ENCODE measurements around the gene TMEM60. TPM values are rescaled to one million over a fixed set of nuclear protein-coding genes. Genes with fewer than 3 reads are reported as not detected.

The TMEM60 gene
- total RNA-seq, 3 donors from 2014 or later (not counting 1 experiment from before 2014, with no cell fraction given) = 3.4 to 5.2 (median 3.9) TPM

- Histone ChIP-seq H3K36me3 (ENCODE audit: control insufficient read depth, insufficient read depth, low read length) (no peaks in the 10 kb centered on the region), H3K4me3 (ENCODE audit: low read length) (no peak overlapping the region), H3K9me3 (ENCODE audit: control insufficient read depth, insufficient read depth, low read length) (peaks cover 4% of the 10 kb centered on the region), H3K27ac (ENCODE audit: low read length) (no peak overlapping the region), H3K4me1 (ENCODE audit: control insufficient read depth, insufficient read depth, low read length) (peaks cover 3% of the 10 kb centered on the region), H3K27me3 (ENCODE audit: control insufficient read depth, insufficient read depth, low read length) (no peaks in the 10 kb centered on the region)
- DNase-seq (no peak), ATAC-seq (no peak)
- Mint-ChIP-seq H3K9me3 (peaks cover 0 to 2% of the 10 kb centered on the region in 2 donors), H3K36me3 (peaks cover 2% of the 10 kb centered on the region), H3K4me1 (peaks cover 43 to 45% of the 10 kb centered on the region in 2 donors), H3K4me3 (no peak overlapping the region), H3K27me3 (ENCODE audit: low read depth in 2 of 2) (no peaks in the 10 kb centered on the region), H3K27ac (no peak overlapping the region)
- 94% methylated on average over 8 of the region's 8 CpGs for WGBS (ENCODE audit: insufficient coverage)
- intact Hi-C loops (cut with micrococcal nuclease) = no loop called here
- no peak for TF ChIP-seq CTCF (IDR thresholded peaks at IDR 0.05)
Observed at GRCh38 chr7:77830649-77831355, 32.6 kb upstream of the TMEM60 start.

GRCh38 chr7:77827999-77828398 lies 29.8 kb upstream of the TMEM60 start:
- intact Hi-C loops (cut with micrococcal nuclease) = no loop called here
- no peak overlapping the region for H3K4me3 Mint-ChIP-seq
- no peak for TF ChIP-seq CTCF (IDR thresholded peaks at IDR 0.05)
- DNase-seq (no peak), ATAC-seq (no peak)
- Histone ChIP-seq H3K27ac (ENCODE audit: low read length) (no peak overlapping the region), H3K4me3 (ENCODE audit: low read length) (no peak overlapping the region), H3K4me1 (ENCODE audit: control insufficient read depth, insufficient read depth, low read length) (peaks cover 2% of the 10 kb centered on the region), H3K27me3 (ENCODE audit: control insufficient read depth, insufficient read depth, low read length) (no peaks in the 10 kb centered on the region), H3K36me3 (ENCODE audit: control insufficient read depth, insufficient read depth, low read length) (no peaks in the 10 kb centered on the region), H3K9me3 (ENCODE audit: control insufficient read depth, insufficient read depth, low read length) (peaks cover 11% of the 10 kb centered on the region)
- peaks cover 8% of the 10 kb centered on the region for H3K36me3 Mint-ChIP-seq
- 0% methylated on average over 1 of the region's 2 CpGs for WGBS (ENCODE audit: insufficient coverage)
- peaks cover 3 to 6% of the 10 kb centered on the region in 2 donors for H3K9me3 Mint-ChIP-seq
- no peaks in the 10 kb centered on the region for H3K27me3 Mint-ChIP-seq (ENCODE audit: low read depth in 2 of 2)
- peaks cover 35 to 41% of the 10 kb centered on the region in 2 donors for H3K4me1 Mint-ChIP-seq
- H3K27ac Mint-ChIP-seq = peak overlapping the region in 1 of 2 donors; percentile 26

- H3K9me3 ChIP-seq (ENCODE audit: control insufficient read depth, insufficient read depth, low read length) = peaks cover 25% of the 10 kb centered on the region
- intact Hi-C loops (cut with micrococcal nuclease) = no loop called here
- Mint-ChIP-seq H3K9me3 (peaks cover 3 to 6% of the 10 kb centered on the region in 2 donors), H3K36me3 (peaks cover 15% of the 10 kb centered on the region), H3K4me3 (no peak overlapping the region), H3K27me3 (ENCODE audit: low read depth in 2 of 2) (no peaks in the 10 kb centered on the region), H3K4me1 (peaks cover 39 to 45% of the 10 kb centered on the region in 2 donors), H3K27ac (no peak overlapping the region)
- no peak for TF ChIP-seq CTCF (IDR thresholded peaks at IDR 0.05)
- H3K4me1 ChIP-seq (ENCODE audit: control insufficient read depth, insufficient read depth, low read length) = peaks cover 8% of the 10 kb centered on the region
- no peaks in the 10 kb centered on the region for H3K27me3 ChIP-seq (ENCODE audit: control insufficient read depth, insufficient read depth, low read length)
- H3K36me3 ChIP-seq (ENCODE audit: control insufficient read depth, insufficient read depth, low read length) = no peaks in the 10 kb centered on the region
- DNase-seq (no peak), ATAC-seq (no peak)
- H3K27ac ChIP-seq (ENCODE audit: low read length) = no peak overlapping the region
- H3K4me3 ChIP-seq (ENCODE audit: low read length) = no peak overlapping the region
- no CpG with 5 or more reads among the region's 2 CpGs for WGBS (ENCODE audit: insufficient coverage)
Observed at GRCh38 chr7:77826300-77826699, 28.1 kb upstream of the TMEM60 start.

GRCh38 chr7:77825131-77825530 lies 26.9 kb upstream of the TMEM60 start:
- no peak for TF ChIP-seq CTCF (IDR thresholded peaks at IDR 0.05)
- Histone ChIP-seq H3K27ac (ENCODE audit: low read length) (no peak overlapping the region), H3K4me3 (ENCODE audit: low read length) (no peak overlapping the region), H3K4me1 (ENCODE audit: control insufficient read depth, insufficient read depth, low read length) (peaks cover 8% of the 10 kb centered on the region), H3K9me3 (ENCODE audit: control insufficient read depth, insufficient read depth, low read length) (peaks cover 32% of the 10 kb centered on the region), H3K36me3 (ENCODE audit: control insufficient read depth, insufficient read depth, low read length) (no peaks in the 10 kb centered on the region), H3K27me3 (ENCODE audit: control insufficient read depth, insufficient read depth, low read length) (no peaks in the 10 kb centered on the region)
- H3K36me3 Mint-ChIP-seq = peaks cover 27% of the 10 kb centered on the region
- intact Hi-C loops (cut with micrococcal nuclease) = no loop called here
- no peak overlapping the region for H3K4me3 Mint-ChIP-seq
- no peak overlapping the region for H3K27ac Mint-ChIP-seq
- DNase-seq = no peak
- ATAC-seq = no peak
- peaks cover 30 to 37% of the 10 kb centered on the region in 2 donors for H3K4me1 Mint-ChIP-seq
- no peaks in the 10 kb centered on the region for H3K27me3 Mint-ChIP-seq (ENCODE audit: low read depth in 2 of 2)
- 90% methylated on average over 2 of the region's 3 CpGs for WGBS (ENCODE audit: insufficient coverage)
- H3K9me3 Mint-ChIP-seq = peaks cover 6 to 11% of the 10 kb centered on the region in 2 donors

Measured in natural killer cell (primary cell).